GM21723 (cell line): ENCODE data around the gene EDAR.

Experiments used
- ATAC-seq: cut with Tn5 transposase; IDR thresholded peaks from one replicate; pipeline ENCODE4 v1.9.1; 2021; ENCODE audit warnings: mild to moderate bottlenecking, moderate library complexity; ENCODE audit not compliant: unreplicated experiment

Gene EDAR

DNA sequence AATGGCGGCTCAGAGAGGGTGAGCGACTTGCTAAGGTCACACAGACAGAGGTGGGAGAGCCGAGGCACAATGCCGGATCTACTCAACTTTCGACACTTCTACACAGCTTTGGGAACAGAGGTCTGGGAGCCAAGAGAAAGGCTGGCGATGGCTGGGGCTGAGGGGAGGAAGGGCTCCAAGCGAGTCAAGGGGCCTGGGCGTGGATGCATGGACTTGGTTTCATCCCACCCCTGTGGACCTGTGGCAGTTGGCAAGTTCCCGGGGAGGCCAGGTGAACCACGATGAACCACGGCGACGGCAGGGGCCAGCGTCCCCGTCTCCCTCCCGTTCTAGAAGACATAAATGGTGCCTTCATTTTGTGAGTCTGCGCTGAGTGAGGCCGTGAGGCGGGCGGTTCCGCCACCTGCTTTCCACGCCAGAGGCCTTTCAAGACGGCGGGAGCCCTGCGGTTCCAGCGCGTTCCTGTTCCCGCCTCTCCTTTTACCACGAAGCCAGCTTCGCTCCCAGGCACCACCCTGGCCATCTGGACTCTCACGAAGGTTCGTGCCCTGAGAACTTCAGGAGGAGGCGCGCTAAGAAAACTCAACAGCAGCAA lies 46.7 kb downstream of the EDAR start:
- no peak for ATAC-seq

DNA sequence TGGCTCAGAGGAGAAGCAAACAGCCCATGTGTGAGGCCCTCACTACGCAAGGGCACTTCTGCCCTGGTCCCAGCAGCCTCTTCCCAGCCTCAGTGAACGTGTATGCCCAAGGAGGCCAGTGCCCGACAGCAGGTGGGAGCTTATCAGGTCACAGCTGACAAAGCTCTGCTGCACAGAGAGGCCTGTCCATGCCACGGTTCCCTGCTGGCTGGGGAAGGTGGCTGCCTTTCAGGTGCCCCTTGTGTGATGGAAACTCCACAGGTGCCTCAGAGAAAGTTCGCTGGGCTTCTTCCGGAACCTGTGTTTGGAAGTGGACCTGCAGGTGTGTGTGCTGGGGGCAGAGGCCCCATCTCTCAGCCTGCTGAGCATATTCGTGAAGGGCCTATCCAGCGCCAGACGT lies 47.3 kb downstream of the EDAR start:
- ATAC-seq, result no peak

DNA sequence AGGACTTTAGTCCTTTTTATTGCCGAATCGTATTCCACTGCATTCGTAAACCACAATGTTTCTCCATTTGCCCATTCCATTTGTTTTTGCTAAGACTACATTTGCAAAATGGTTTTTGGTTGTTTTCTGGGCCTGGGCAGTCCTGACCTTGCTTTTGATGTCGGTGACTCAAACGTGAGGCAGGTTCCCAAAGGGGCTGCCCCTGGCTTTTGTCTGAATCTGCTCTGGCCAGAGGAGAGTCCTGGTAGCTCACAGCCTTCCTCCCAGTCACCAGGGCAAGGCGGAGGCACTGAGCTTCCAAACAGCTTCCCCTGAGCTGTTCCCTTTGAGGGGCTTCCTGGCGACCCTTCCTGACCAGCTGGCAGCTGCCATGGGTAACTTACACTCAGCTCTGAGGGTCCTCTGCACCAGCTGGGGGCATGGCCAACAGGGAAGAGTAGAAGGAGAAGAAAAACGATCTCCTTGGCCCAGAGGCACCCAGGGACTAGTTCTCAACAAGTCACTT lies 47.8 kb downstream of the EDAR start:
- no peak for ATAC-seq

DNA sequence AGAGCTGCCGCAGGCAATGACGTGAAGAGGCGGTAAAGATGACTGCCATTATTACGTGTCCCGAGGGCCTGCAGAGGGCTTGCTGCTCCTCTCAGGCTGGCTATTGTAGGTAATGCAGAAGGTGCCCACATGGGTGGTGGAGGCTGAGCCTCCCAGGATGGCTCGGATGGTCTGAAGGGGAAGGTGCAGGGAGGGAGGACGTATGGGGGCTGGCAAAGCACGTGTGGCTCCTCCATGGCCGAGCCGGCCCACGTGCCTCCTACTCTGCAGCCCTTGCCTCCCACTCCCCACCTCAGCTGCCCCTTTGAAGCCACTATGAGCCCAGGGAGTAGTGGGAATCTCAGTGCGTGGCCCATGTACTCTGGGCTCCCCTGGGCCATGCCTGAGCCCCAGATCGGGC lies 48.9 kb downstream of the EDAR start:
- ATAC-seq, result no peak

DNA sequence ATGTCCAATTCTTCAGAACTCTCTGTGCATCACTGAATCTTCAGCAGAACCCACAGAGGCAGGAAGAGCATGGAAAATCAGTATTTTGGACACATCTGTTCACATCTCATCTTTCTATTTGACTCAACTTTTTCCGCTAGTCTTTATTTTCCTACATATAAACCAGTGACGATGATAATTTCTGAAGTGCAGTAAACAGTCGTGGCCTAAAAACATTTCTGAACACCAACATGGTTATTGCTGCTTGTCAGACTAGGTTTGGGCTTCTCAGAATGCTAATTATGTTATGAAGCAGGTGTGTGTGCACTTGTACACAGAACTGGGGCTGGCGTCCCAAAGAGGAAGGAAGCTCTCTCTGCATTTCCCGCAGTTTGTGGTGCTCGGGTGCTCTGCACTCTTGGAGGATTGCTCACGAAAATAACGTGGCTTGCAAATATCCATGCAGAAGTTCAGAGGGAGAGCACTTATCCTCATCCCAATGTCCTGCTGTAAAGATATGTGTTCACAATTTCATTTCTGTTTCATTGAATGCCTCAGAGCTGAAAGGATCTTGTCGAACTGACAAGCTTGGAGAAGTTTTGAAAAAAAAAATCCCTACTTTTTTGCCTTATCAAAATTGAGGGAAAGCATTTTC lies 50.8 kb downstream of the EDAR start:
- ATAC-seq, result no peak

DNA sequence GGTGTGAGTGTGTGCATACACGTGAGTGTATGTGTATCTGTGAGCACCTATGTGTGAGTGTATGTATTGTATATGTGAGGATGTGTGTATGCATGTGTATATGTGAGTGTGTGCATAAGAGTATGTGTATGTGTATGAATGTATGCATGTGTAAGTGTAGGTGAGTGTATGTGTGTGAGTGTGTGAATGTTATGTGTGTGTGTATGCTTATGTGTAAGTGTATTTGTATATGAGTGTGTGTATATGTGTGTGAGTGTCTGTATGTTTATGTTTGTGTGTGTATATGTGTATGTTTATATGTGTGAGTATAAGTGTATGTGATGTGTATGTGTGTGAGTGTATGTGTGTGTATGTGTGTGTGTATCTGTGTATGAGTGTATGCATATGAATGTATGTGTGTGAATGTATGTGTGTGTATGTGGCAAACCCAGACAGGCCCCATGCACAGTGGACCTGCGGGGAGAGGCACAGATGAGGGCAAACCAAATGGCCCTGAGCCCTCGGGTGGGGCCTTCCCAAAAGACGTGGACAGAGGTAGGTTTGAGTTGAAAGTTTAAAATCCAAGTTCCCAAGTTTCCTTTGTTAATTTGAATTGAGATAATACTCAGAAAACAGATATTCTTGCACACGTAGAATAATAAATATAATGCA lies 51.5 kb downstream of the EDAR start:
- no peak for ATAC-seq

DNA sequence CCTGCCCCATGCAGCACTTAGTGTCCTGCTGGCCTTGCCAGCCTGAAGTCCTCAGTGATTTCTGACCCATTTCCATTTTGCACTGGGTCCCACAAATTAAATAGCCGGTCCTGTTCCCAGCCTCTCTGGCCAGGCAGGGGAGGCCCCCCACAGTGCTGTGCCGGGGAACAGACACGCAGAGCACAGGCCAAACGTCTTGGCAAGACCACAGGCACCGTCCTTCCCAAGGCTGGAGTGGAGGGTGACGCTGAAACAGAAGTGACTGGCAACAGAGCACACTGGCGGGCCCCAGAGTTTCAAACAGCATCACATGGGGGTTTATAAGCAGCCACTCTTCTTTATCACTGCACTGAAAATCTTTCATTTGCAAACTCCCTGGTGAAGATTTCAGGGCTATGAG lies 52.2 kb downstream of the EDAR start:
- no peak for ATAC-seq

DNA sequence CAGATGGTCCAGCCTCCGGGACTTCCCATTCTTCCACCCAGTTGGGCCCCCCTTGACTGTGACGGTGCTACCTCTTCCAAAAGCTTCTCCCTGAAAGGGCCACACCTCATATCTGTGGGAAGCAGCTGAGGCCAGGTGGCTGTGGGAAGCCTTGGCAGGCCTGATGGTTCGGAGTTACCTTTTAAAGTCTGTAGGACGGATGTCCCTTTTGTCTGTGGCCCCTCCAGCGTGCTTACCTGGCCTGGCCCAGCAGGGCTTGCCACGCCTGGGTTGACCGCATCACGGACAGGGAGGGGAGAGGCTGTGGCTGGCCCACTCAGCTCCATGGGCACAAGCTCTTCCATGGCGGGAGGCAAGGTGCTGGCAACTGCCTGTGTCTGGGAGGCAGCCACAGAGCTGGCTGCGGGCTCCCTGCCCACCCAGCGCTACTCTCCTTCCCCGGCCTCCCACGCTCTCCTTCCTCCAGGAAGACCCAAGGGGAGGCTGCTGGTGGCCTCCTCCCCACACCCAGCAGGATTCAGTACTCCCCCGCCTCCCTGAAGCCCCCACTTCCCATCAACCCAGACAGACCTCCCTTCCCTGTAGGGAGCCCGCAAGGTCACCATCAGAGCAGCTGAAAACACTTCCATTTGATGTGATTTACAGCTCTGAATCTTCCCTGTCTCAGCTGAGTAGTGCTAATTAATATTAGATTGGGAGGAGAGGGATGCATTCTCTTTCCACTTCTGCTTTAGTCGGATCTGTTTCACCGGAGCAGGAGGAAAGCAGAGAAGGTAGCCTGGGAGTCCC lies 52.8 kb downstream of the EDAR start:
- no peak for ATAC-seq

DNA sequence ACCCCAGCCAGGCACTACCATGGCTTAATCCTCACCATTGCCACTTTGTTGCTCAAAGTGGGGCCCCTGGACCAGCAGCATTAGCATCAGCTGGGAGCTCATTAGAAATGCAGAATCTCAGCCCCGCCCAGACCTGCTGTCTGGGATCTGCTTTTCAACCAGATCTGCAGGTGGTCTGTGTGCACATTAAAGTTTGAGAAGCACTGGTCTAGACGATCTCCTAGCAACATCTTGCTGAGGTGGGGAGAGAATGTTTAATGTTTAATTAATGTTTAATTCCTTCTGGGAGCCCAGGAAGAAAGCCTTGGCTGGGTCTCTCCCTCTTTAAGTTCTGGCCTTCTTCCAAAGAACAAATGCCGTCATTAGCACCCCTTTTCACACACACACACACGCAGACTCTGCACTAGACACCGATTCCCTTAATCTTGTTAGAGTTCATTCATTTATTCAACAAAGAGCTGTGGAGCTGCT lies 53.7 kb downstream of the EDAR start:
- ATAC-seq, result no peak

DNA sequence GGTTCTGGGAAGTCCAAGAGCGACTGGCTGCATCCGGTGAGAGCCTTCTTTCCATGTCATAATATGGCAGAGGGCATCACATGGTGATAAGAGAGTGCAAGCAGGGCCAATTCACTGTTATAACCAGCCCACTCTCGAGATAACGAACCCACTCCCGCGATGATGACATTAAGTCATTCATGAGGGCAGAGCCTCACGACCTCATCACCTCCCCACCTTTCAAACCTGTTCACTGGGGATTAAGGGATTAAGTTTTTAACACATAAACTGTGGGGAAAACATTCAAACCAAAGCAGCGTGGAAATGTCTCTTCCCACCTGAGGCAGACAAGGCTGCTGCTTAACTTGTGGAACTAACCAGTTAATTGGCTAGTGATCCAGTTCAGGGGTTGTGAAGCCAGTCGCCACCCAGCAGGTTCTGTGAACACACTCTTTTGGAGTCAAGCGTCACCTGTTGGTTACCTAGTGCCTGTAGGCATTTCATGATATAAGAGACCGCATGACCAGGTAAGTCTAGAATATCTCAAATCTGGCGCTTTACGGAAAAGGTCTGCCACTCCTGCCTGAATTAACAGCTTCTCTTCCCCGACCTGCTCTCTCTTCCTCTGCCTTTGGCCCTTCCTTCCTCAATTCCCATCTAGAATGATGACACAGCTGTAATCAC lies 54.3 kb downstream of the EDAR start:
- no peak for ATAC-seq

DNA sequence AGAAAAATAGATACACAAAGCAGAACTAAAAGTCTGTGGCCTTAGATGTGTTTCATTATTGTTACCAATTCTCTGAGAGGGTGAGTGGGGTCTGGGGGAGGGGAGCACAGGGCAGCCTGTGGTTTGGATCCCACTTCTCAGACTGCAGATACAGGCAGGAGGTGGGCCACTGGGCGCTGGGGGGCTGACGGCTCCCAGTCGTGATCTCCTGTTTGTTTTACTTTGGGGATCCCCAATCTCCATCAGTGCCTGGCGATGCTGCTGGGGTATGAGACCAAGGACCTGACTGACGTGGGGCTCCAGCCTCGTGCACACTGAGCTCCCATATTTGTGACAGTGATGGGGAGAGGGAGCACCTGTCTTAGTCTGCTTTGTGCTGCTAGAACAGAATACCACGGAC lies 54.9 kb downstream of the EDAR start:
- no peak for ATAC-seq

DNA sequence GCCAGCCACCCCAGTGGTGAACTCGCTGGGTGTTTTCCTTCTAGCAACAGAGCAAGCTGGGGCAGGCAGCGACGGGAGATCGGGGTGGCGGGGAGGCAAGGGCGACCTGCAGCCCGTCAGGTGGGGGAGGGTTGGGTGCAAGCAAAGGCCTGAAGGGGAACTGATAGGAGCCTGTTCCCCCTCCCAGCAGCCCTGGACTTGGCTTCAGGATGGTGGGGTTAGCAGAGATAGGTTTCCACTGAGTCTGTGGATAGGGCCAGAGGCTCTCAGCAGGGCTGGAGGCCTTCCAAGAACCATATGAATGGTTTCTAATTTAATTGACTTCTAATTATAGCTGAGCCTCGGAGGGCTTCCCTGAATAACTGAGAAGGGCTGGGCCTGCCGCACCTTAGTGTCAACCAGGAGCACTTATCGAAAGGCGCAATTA lies 55.3 kb downstream of the EDAR start:
- ATAC-seq, result no peak

DNA sequence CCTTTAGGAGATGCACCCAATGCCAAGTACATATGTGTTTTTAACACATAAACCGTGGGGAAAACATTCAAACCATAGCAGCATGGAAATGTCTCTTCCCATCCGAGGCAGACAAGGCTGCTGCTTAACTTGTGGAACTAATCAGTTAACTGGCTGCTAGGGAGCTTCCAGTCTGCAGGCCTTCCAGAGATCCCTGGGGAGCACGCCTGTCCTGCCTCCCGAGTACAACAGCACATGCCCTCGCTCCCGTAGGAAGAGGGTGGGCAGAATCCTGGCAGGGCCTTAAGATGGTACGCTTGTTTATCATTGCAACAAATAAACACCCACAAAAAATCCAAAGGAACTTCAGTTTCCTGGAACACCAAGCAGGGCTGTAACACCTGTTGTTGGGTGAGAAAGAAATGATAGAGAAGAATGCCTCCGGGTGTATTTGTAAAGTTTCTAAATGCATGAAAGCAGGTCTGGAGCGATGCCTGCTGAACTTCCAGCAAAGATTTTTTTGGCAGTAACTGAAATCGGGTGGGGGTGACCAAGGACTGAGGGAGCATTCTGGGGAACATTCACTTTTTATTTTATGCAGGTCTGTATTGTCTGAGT lies 56.2 kb downstream of the EDAR start:
- ATAC-seq, result no peak

DNA sequence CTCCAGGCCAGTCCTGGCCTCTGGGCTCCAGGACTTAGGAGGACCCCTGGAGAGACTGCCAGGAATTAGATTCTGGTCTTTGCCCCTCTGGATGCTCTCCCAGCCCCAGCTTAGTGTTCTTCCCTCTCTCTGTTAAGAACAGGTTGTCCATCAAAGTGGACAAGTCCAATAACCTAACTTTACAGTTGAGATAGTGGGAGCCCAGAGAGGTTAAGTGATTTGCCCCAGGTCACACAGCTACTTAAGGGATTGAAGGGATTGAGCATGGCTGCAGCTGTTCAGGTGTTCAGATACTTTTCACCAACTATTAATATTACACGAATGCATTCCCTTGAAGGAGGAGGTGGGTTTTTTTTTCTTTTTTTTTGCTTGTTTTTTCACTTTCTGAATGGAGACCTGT lies 57.6 kb downstream of the EDAR start:
- no peak for ATAC-seq

DNA sequence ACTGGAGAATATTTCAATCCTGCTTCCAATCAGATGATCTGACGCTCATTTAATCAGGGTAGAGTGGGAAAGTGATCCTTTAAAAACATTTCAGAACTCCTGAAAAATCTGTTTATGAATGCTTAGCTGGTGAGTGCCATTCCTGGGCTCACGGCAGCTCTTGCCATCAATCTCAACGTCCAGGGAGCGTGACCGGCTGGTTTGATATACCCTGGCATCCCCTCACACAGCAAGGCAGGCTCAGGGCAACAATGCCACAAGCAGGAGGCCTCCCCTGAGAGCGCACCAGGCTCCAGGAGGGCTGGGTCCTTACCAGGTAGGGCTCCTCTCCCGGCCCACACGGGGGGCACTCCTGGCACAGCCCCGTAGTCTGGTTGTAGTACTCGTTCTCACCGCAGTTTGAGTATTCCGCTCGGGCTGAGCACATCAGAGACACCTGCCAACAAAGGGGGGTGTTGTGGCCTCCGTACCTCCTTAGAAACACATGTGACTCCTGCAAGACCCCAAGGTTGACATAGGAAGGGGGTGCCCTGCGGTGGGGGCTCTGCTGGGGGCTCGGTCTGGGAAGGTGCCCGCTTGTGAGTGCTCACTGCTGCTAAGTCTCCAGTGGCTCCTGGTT lies 59.1 kb downstream of the EDAR start:
- ATAC-seq, result no peak

DNA sequence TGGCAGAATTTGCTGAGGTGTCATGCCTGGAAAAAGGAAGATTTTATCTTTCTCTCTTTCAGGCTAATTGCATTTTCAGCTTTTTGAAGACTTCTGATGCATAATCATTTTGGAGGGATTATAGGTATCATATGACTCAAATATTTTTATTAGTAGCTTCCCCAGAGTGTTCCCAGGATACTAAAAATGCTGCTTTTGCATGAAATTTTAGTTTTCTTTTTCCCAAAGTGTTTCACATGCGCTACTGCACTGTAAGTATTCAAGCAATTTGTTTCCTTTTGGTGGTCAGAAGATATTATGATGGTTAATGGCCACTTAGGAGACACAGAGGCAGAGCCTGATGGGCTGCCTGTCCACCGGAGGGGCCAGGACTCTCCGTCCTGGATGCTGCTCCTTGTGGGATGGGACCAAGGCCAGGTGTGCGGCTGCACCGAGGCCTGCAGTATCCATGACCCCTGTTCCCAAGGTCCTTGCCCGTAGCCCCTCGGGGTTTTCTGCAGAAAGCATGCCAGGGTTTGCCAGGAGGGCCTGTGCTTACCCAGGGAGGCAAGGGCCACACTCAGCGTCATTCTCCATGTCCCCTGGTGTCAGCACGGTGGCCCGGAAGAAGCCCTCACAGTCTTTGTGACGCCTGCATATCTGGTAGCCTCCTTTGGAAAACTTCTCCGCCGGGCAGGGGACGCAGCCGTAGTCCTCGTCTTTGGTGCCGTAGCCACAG lies 60.2 kb downstream of the EDAR start:
- no peak for ATAC-seq

DNA sequence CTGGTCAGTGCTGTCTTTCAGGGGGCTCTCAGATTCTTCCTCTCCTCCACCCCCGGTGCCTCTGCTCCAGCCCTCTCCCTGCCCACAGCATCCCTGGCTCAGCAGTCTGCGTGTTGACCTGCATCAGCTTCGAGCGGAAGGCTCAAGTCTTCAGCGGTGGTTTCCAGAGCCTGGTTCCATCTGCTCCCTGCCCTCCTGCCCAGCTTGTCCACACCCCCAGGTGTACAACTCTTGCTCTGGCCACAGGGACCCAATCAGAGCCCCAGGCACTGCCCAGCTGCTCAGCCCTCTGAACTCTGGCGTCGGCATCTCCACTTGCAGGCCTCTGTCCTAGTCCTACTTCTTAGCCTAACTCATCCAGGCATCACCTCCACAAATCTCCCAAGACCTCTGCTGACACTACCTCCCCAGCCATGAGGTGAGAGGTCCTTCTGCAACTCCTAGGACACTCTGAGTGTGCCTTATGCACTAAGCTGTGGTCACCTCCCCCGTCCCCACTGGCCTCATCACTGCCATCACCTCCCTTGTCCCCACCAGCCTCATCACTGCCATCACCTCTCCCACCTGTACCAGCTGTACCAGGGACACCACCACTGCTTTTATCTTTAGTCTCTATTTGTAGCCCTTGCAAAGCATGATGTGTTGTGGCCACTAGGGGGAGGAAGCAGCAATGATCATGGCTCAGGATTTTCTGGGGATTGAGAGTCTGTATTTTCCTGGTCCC lies 60.9 kb downstream of the EDAR start:
- no peak for ATAC-seq

DNA sequence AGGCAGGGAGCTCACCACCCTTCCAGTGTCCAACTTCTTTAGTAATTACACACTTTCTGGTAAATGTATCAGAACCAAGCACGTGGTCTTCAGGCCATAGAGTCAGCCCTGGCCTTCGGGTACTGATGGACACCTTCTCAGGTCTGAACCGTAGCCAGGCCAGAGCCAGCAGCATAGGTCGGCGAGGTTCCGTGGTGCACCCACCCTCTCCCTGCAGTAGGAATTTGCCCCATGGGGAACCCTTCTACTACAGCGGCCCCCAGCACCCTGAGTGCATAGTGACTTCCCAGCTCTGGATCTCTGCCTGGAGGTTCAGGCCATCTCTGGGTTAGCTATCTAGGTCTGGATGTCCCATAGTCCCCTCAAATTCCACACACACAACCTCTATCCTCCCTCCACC lies 61.6 kb downstream of the EDAR start:
- ATAC-seq, result no peak
